Peyer's patch (tissue), 4 donors: ENCODE measurements around the gene TMA16.
"Not testable (repeated sequence)": the region's sequence is repeated elsewhere in the genome, so short reads cannot be mapped to it uniquely, and the experiment has no call there.

Experiments
- POLR2A ChIP-seq, 2 donors: fragments of 450-650 bp; IDR thresholded peaks; one replicate each; pipeline ENCODE4 v1.5.1; 2017; ENCODE audit warnings: antibody characterized with exemption in 2 of 2, mild to moderate bottlenecking in 2 of 2, moderate library complexity in 2 of 2
- TF ChIP-seq, protein P1 (sequence below), 6 experiments: fragments of 450-650 bp in 4 of 6; fragments of 200-600 bp in 2 of 6; sonication (generic) in 1 of 6; IDR thresholded peaks; one replicate each; pipeline ENCODE4 v1.5.1; 2017 to 2019; ENCODE audit warnings: antibody characterized with exemption in 6 of 6, mild to moderate bottlenecking in 3 of 6, moderate library complexity in 1 of 6

DNA sequence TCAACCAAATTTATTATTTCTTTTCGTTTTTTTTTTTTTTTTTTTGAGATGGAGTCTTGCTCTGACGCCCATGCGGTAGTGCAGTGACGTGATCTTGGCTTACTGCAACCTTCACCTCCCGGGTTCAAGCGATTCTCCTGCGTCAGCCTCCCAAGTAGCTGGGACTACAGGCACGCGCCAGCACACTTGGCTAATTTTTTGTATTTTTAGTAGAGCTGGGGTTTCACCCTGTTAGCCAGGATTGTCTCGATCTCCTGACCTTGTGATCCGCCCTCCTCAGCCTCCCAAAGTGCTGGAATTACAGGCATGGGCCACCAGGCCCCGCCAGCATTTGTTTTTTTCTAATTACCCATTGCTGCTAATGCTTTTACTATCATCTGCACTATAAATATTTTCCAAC lies 47.5 kb upstream of the TMA16 start:
- TF ChIP-seq, protein P1, sequence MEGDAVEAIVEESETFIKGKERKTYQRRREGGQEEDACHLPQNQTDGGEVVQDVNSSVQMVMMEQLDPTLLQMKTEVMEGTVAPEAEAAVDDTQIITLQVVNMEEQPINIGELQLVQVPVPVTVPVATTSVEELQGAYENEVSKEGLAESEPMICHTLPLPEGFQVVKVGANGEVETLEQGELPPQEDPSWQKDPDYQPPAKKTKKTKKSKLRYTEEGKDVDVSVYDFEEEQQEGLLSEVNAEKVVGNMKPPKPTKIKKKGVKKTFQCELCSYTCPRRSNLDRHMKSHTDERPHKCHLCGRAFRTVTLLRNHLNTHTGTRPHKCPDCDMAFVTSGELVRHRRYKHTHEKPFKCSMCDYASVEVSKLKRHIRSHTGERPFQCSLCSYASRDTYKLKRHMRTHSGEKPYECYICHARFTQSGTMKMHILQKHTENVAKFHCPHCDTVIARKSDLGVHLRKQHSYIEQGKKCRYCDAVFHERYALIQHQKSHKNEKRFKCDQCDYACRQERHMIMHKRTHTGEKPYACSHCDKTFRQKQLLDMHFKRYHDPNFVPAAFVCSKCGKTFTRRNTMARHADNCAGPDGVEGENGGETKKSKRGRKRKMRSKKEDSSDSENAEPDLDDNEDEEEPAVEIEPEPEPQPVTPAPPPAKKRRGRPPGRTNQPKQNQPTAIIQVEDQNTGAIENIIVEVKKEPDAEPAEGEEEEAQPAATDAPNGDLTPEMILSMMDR (IDR thresholded peaks at IDR 0.05): not testable (repeated sequence)
- not testable (repeated sequence) for TF ChIP-seq POLR2A (IDR thresholded peaks at IDR 0.05)
